ENCODE measurements around the gene NUMA1. TPM values are rescaled to one million over a fixed set of nuclear protein-coding genes. Genes with fewer than 3 reads are reported as not detected.

Gene NUMA1
- total and polyA plus RNA-seq, 9 of the 15 experiments (the other 6 are each of a cell fraction or from before 2014, with no cell fraction given): 4.1 to 104 (median 51.2) TPM

DNA sequence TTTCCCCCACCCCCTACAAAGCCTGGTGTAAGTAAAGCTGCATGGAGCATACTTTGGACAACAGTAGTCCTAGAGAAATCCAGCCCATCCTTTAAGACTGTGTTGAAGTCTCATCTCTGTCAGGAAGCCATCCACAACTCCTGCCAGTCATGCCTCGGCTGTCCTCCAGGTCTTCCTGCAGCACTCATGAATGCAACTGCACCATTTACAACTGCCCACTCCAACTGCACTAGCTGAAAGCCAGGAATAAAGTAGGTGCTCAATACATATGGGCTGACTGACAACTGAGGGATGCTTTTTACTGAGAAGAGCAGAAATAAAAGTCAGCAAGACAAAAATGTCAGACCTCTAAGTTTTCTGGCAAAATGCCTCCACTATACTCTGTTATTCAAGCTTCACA lies 54.3 kb downstream of the NUMA1 start (continued):
- TF ChIP-seq, protein P1, sequence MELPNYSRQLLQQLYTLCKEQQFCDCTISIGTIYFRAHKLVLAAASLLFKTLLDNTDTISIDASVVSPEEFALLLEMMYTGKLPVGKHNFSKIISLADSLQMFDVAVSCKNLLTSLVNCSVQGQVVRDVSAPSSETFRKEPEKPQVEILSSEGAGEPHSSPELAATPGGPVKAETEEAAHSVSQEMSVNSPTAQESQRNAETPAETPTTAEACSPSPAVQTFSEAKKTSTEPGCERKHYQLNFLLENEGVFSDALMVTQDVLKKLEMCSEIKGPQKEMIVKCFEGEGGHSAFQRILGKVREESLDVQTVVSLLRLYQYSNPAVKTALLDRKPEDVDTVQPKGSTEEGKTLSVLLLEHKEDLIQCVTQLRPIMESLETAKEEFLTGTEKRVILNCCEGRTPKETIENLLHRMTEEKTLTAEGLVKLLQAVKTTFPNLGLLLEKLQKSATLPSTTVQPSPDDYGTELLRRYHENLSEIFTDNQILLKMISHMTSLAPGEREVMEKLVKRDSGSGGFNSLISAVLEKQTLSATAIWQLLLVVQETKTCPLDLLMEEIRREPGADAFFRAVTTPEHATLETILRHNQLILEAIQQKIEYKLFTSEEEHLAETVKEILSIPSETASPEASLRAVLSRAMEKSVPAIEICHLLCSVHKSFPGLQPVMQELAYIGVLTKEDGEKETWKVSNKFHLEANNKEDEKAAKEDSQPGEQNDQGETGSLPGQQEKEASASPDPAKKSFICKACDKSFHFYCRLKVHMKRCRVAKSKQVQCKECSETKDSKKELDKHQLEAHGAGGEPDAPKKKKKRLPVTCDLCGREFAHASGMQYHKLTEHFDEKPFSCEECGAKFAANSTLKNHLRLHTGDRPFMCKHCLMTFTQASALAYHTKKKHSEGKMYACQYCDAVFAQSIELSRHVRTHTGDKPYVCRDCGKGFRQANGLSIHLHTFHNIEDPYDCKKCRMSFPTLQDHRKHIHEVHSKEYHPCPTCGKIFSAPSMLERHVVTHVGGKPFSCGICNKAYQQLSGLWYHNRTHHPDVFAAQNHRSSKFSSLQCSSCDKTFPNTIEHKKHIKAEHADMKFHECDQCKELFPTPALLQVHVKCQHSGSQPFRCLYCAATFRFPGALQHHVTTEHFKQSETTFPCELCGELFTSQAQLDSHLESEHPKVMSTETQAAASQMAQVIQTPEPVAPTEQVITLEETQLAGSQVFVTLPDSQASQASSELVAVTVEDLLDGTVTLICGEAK (IDR thresholded peaks at IDR 0.05): no peak
- TF ChIP-seq, protein P1 (CRISPR knock-in tag; IDR thresholded peaks at IDR 0.05): no peak
- TF ChIP-seq ZBTB1 (CRISPR knock-in tag; IDR thresholded peaks at IDR 0.05; ENCODE audit: borderline replicate concordance, low read depth) (no peak), ESRRA (IDR thresholded peaks at IDR 0.05; ENCODE audit: borderline replicate concordance, low read depth) (no peak), SMC3 (conservative IDR thresholded peaks at IDR 0.05; ENCODE audit: insufficient read depth, low read depth, low read length) (no peak)

All from K562 (cell line).